ENCODE results near the gene TOMM40L.
"Not testable (repeated sequence)": the region's sequence is repeated elsewhere in the genome, so short reads cannot be mapped to it uniquely, and the experiment has no call there.

TOMM40L gene

GRCh38 chr1:161222175-161223019 lies 3.5 kb upstream of the TOMM40L start:
- DNase-seq, result no peak
- Histone ChIP-seq H4K8ac (ENCODE audit: low read depth, low read length) (no peak overlapping the region), H2BK120ac (ENCODE audit: low read depth, low read length) (no peak overlapping the region), H3K79me1 (ENCODE audit: low read length) (no peaks in the 10 kb centered on the region), H3K18ac (ENCODE audit: low read length) (no peak overlapping the region), H3K56ac (ENCODE audit: low read length) (no peak overlapping the region), H3K36me3 (ENCODE audit: control insufficient read depth, insufficient read depth, low read length) (no peaks in the 10 kb centered on the region), H3K4me2 (ENCODE audit: low read length) (no peak overlapping the region), H3K79me2 (ENCODE audit: control insufficient read depth, insufficient read depth, low read length) (no peaks in the 10 kb centered on the region), H4K5ac (ENCODE audit: low read length) (no peak overlapping the region), H3K4ac (ENCODE audit: low read depth, low read length) (no peak overlapping the region), H3K27me3 (ENCODE audit: insufficient read depth, low read length, poor library complexity) (no peaks in the 10 kb centered on the region), H3K4me1 (ENCODE audit: control insufficient read depth, low read depth, low read length) (peaks cover 3% of the 10 kb centered on the region), H2BK5ac (ENCODE audit: low read length) (no peak overlapping the region), H2BK15ac (replicated peaks; ENCODE audit: low read depth) (no peak overlapping the region), H3K4me3 (ENCODE audit: low read length) (no peak overlapping the region), H2AK5ac (ENCODE audit: low read length) (no peak overlapping the region), H3K27ac (ENCODE audit: low read depth, low read length) (no peak overlapping the region), H3K9ac (ENCODE audit: low read length) (no peak overlapping the region), H3K23ac (ENCODE audit: low read length) (no peak overlapping the region)
- no CpG with 5 or more reads among the region's 6 CpGs for WGBS (ENCODE audit: extremely low coverage, insufficient coverage, low lambda C conversion rate)

GRCh38 chr1:161223805-161224694 lies 1.8 kb upstream of the TOMM40L start:
- Histone ChIP-seq H3K27me3 (ENCODE audit: insufficient read depth, low read length, poor library complexity) (no peaks in the 10 kb centered on the region), H3K36me3 (ENCODE audit: control insufficient read depth, insufficient read depth, low read length) (no peaks in the 10 kb centered on the region), H2AK5ac (ENCODE audit: low read length) (no peak overlapping the region), H3K27ac (ENCODE audit: low read depth, low read length) (no peak overlapping the region), H2BK15ac (replicated peaks; ENCODE audit: low read depth) (no peak overlapping the region), H3K4me3 (ENCODE audit: low read length) (no peak overlapping the region), H2BK120ac (ENCODE audit: low read depth, low read length) (no peak overlapping the region), H3K79me2 (ENCODE audit: control insufficient read depth, insufficient read depth, low read length) (no peaks in the 10 kb centered on the region), H2BK5ac (ENCODE audit: low read length) (no peak overlapping the region), H3K9ac (ENCODE audit: low read length) (no peak overlapping the region), H3K56ac (ENCODE audit: low read length) (no peak overlapping the region), H3K18ac (ENCODE audit: low read length) (no peak overlapping the region), H4K8ac (ENCODE audit: low read depth, low read length) (no peak overlapping the region), H3K79me1 (ENCODE audit: low read length) (no peaks in the 10 kb centered on the region), H3K23ac (ENCODE audit: low read length) (no peak overlapping the region), H3K4me1 (ENCODE audit: control insufficient read depth, low read depth, low read length) (peaks cover 3% of the 10 kb centered on the region), H3K4ac (ENCODE audit: low read depth, low read length) (no peak overlapping the region), H3K4me2 (ENCODE audit: low read length) (no peak overlapping the region), H4K5ac (ENCODE audit: low read length) (no peak overlapping the region)
- DNase-seq, result peak; percentile 84
- no CpG with 5 or more reads among the region's 7 CpGs for WGBS (ENCODE audit: extremely low coverage, insufficient coverage, low lambda C conversion rate)

- not testable (repeated sequence) for DNase-seq; H2BK5ac ChIP-seq (ENCODE audit: low read length); H4K5ac ChIP-seq (ENCODE audit: low read length); H3K4me2 ChIP-seq (ENCODE audit: low read length); H3K9ac ChIP-seq (ENCODE audit: low read length); H2BK15ac ChIP-seq (replicated peaks; ENCODE audit: low read depth); H3K27me3 ChIP-seq (ENCODE audit: insufficient read depth, low read length, poor library complexity); H3K79me2 ChIP-seq (ENCODE audit: control insufficient read depth, insufficient read depth, low read length); H3K4me3 ChIP-seq (ENCODE audit: low read length); H2BK120ac ChIP-seq (ENCODE audit: low read depth, low read length); H3K27ac ChIP-seq (ENCODE audit: low read depth, low read length); H3K79me1 ChIP-seq (ENCODE audit: low read length); H3K18ac ChIP-seq (ENCODE audit: low read length); H3K23ac ChIP-seq (ENCODE audit: low read length); H3K36me3 ChIP-seq (ENCODE audit: control insufficient read depth, insufficient read depth, low read length); H3K56ac ChIP-seq (ENCODE audit: low read length); H3K4me1 ChIP-seq (ENCODE audit: control insufficient read depth, low read depth, low read length); H4K8ac ChIP-seq (ENCODE audit: low read depth, low read length); H2AK5ac ChIP-seq (ENCODE audit: low read length); H3K4ac ChIP-seq (ENCODE audit: low read depth, low read length)
- no CpG with 5 or more reads among the region's 13 CpGs for WGBS (ENCODE audit: extremely low coverage, insufficient coverage, low lambda C conversion rate)
Measured at GRCh38 chr1:161224695-161225087, 1.2 kb upstream of the TOMM40L start.

GRCh38 chr1:161225178-161225533 lies 704 bp upstream of the TOMM40L start:
- no peak overlapping the region for H2AK5ac ChIP-seq (ENCODE audit: low read length)
- no peak overlapping the region for H3K9ac ChIP-seq (ENCODE audit: low read length)
- H3K56ac ChIP-seq (ENCODE audit: low read length), result peak overlapping the region; percentile 29
- peak overlapping the region; percentile 28 for H3K18ac ChIP-seq (ENCODE audit: low read length)
- H3K23ac ChIP-seq (ENCODE audit: low read length), result no peak overlapping the region
- H3K27me3 ChIP-seq (ENCODE audit: insufficient read depth, low read length, poor library complexity), result no peaks in the 10 kb centered on the region
- H2BK5ac ChIP-seq (ENCODE audit: low read length), result no peak overlapping the region
- no peak overlapping the region for H3K4me3 ChIP-seq (ENCODE audit: low read length)
- H3K4ac ChIP-seq (ENCODE audit: low read depth, low read length), result no peak overlapping the region
- no CpG with 5 or more reads among the region's 7 CpGs for WGBS (ENCODE audit: extremely low coverage, insufficient coverage, low lambda C conversion rate)
- no peak overlapping the region for H3K4me2 ChIP-seq (ENCODE audit: low read length)
- no peak overlapping the region for H4K5ac ChIP-seq (ENCODE audit: low read length)
- H3K4me1 ChIP-seq (ENCODE audit: control insufficient read depth, low read depth, low read length), result peaks cover 3% of the 10 kb centered on the region
- no peak overlapping the region for H2BK120ac ChIP-seq (ENCODE audit: low read depth, low read length)
- no peak overlapping the region for H2BK15ac ChIP-seq (replicated peaks; ENCODE audit: low read depth)
- DNase-seq, result no peak
- peak overlapping the region; percentile 59 for H4K8ac ChIP-seq (ENCODE audit: low read depth, low read length)
- no peaks in the 10 kb centered on the region for H3K79me1 ChIP-seq (ENCODE audit: low read length)
- H3K27ac ChIP-seq (ENCODE audit: low read depth, low read length), result peak overlapping the region; percentile 37
- H3K36me3 ChIP-seq (ENCODE audit: control insufficient read depth, insufficient read depth, low read length), result no peaks in the 10 kb centered on the region
- H3K79me2 ChIP-seq (ENCODE audit: control insufficient read depth, insufficient read depth, low read length), result no peaks in the 10 kb centered on the region

- no peak overlapping the region for H4K5ac ChIP-seq (ENCODE audit: low read length)
- no peak overlapping the region for H3K23ac ChIP-seq (ENCODE audit: low read length)
- H3K36me3 ChIP-seq (ENCODE audit: control insufficient read depth, insufficient read depth, low read length), result no peaks in the 10 kb centered on the region
- no CpG with 5 or more reads among the region's 15 CpGs for WGBS (ENCODE audit: extremely low coverage, insufficient coverage, low lambda C conversion rate)
- DNase-seq, result no peak
- peak overlapping the region; percentile 81 for H2BK5ac ChIP-seq (ENCODE audit: low read length)
- no peaks in the 10 kb centered on the region for H3K79me2 ChIP-seq (ENCODE audit: control insufficient read depth, insufficient read depth, low read length)
- H4K8ac ChIP-seq (ENCODE audit: low read depth, low read length), result peak overlapping the region; percentile 60
- no peak overlapping the region for H3K4ac ChIP-seq (ENCODE audit: low read depth, low read length)
- peak overlapping the region; percentile 84 for H3K9ac ChIP-seq (ENCODE audit: low read length)
- H3K4me3 ChIP-seq (ENCODE audit: low read length), result peak overlapping the region; percentile 83
- H3K18ac ChIP-seq (ENCODE audit: low read length), result peak overlapping the region; percentile 61
- H3K27me3 ChIP-seq (ENCODE audit: insufficient read depth, low read length, poor library complexity), result no peaks in the 10 kb centered on the region
- H2BK15ac ChIP-seq (replicated peaks; ENCODE audit: low read depth), result no peak overlapping the region
- H3K4me1 ChIP-seq (ENCODE audit: control insufficient read depth, low read depth, low read length), result peaks cover 3% of the 10 kb centered on the region
- H3K4me2 ChIP-seq (ENCODE audit: low read length), result peak overlapping the region; percentile 85
- H3K27ac ChIP-seq (ENCODE audit: low read depth, low read length), result no peak overlapping the region
- H2AK5ac ChIP-seq (ENCODE audit: low read length), result no peak overlapping the region
- no peak overlapping the region for H2BK120ac ChIP-seq (ENCODE audit: low read depth, low read length)
- H3K79me1 ChIP-seq (ENCODE audit: low read length), result no peaks in the 10 kb centered on the region
- peak overlapping the region; percentile 96 for H3K56ac ChIP-seq (ENCODE audit: low read length)
Measured at GRCh38 chr1:161226320-161226711, 456 bp downstream of the TOMM40L start.

Measured in mesendoderm (in vitro differentiated cells).